HFFc6 (cell line): ENCODE results near the gene RPS6KL1. TPM values are rescaled to one million over a fixed set of nuclear protein-coding genes. Genes with fewer than 3 reads are reported as not detected.

Experiments
- DNase-seq: peaks from one replicate; pipeline ENCODE4 v3.0.0-alpha.2; 2018
- H3K27ac Mint-ChIP-seq: 2 replicates; pipeline ENCODE4 v1.8.0; 2020; ENCODE audit warnings: mild to moderate bottlenecking, mixed read lengths
- H3K27me3 Mint-ChIP-seq: 2 replicates; pipeline ENCODE4 v1.8.0; 2021; ENCODE audit warnings: mild to moderate bottlenecking, moderate library complexity, mixed read lengths; ENCODE audit not compliant: insufficient read depth
- H3K36me3 Mint-ChIP-seq: 2 replicates; pipeline ENCODE4 v1.8.0; 2021; ENCODE audit warnings: low read depth, mixed read lengths
- H3K4me1 Mint-ChIP-seq: 2 replicates; pipeline ENCODE4 v1.8.0; 2020; ENCODE audit warnings: low read depth, mixed read lengths
- H3K4me3 Mint-ChIP-seq: 2 replicates; pipeline ENCODE4 v1.8.0; 2020; ENCODE audit warnings: mild to moderate bottlenecking, moderate library complexity, mixed read lengths
- H3K9me3 Mint-ChIP-seq: 2 replicates; pipeline ENCODE4 v1.8.0; 2020; ENCODE audit warnings: mild to moderate bottlenecking, mixed read lengths
- total RNA-seq, 6 experiments: library from RNA; stranded (reverse); fragmentation: NEBNext Ultra II Directional; extraction: Animal tissue kit (Norgen Biotek cat#: 25700); gene quantifications; 2 replicates in 1 of 6; 3 replicates in 5 of 6; pipeline ENCODE4 v1.2.3, GENCODE V29; 2021
- TF ChIP-seq, protein P1 (sequence below): fragments of 200-600 bp; sonication (generic); IDR thresholded peaks from 2 replicates; pipeline ENCODE4 v1.5.0; 2021; ENCODE audit warnings: antibody characterized with exemption, mild to moderate bottlenecking

The RPS6KL1 gene
- total RNA-seq, 6 experiments from 2014 or later = 0.78 to 1.1 (median 1.0) TPM

GRCh38 chr14:74917178-74917543, 5.9 kb downstream of the RPS6KL1 start:
- H3K36me3 Mint-ChIP-seq = no peaks in the 10 kb centered on the region
- H3K4me1 Mint-ChIP-seq = peaks cover 13% of the 10 kb centered on the region
- peaks cover 2% of the 10 kb centered on the region; the same call in 1 of the 2 replicates for H3K27me3 Mint-ChIP-seq
- no peaks in the 10 kb centered on the region for H3K9me3 Mint-ChIP-seq
- TF ChIP-seq, protein P1, sequence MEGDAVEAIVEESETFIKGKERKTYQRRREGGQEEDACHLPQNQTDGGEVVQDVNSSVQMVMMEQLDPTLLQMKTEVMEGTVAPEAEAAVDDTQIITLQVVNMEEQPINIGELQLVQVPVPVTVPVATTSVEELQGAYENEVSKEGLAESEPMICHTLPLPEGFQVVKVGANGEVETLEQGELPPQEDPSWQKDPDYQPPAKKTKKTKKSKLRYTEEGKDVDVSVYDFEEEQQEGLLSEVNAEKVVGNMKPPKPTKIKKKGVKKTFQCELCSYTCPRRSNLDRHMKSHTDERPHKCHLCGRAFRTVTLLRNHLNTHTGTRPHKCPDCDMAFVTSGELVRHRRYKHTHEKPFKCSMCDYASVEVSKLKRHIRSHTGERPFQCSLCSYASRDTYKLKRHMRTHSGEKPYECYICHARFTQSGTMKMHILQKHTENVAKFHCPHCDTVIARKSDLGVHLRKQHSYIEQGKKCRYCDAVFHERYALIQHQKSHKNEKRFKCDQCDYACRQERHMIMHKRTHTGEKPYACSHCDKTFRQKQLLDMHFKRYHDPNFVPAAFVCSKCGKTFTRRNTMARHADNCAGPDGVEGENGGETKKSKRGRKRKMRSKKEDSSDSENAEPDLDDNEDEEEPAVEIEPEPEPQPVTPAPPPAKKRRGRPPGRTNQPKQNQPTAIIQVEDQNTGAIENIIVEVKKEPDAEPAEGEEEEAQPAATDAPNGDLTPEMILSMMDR = no peak
- H3K27ac Mint-ChIP-seq = no peak overlapping the region
- H3K4me3 Mint-ChIP-seq = no peak overlapping the region
- no peak for DNase-seq

DNA sequence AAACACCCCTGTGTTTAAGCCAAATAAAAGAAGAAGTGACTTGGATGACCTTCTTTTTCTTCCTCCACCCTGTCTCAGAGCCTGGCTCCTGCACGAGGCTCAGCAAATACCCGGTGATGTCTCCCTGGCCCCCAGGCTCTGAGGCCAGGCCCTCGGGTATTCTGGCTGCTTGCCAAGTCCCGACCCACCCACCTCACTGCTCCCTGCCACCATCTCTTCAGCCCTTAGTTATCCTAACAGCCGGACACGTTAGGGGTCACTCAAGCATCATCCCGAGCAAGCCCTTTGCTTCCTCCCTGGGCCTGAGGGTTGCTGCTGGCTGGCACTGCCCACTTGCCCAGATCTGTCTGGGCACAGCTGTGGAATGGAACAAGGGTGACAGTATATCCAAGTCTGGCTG, 7.2 kb downstream of the RPS6KL1 start:
- TF ChIP-seq, protein P1 = no peak

GRCh38 chr14:74915426-74915825, 7.6 kb downstream of the RPS6KL1 start:
- peaks cover under 1% of the 10 kb centered on the region; the same call in 1 of the 2 replicates for H3K27me3 Mint-ChIP-seq
- H3K27ac Mint-ChIP-seq = no peak overlapping the region
- no peak overlapping the region for H3K4me3 Mint-ChIP-seq
- H3K9me3 Mint-ChIP-seq = no peaks in the 10 kb centered on the region
- no peak for DNase-seq
- TF ChIP-seq, protein P1 = no peak
- H3K36me3 Mint-ChIP-seq = no peaks in the 10 kb centered on the region
- peaks cover 15% of the 10 kb centered on the region for H3K4me1 Mint-ChIP-seq

More for the DNA sequence above, 7.2 kb downstream of the RPS6KL1 start:
- Mint-ChIP-seq H3K27ac (no peak overlapping the region), H3K9me3 (no peaks in the 10 kb centered on the region), H3K4me3 (no peak overlapping the region), H3K27me3 (peaks cover 2% of the 10 kb centered on the region; the same call in 1 of the 2 replicates), H3K36me3 (no peaks in the 10 kb centered on the region), H3K4me1 (peaks cover 13% of the 10 kb centered on the region)
- DNase-seq = no peak

- Mint-ChIP-seq H3K36me3 (no peaks in the 10 kb centered on the region), H3K4me3 (no peak overlapping the region), H3K27me3 (peaks cover under 1% of the 10 kb centered on the region; the same call in 1 of the 2 replicates), H3K9me3 (no peaks in the 10 kb centered on the region), H3K4me1 (peaks cover 14% of the 10 kb centered on the region), H3K27ac (peak overlapping the region; percentile 40; the same call in 1 of the 2 replicates)
- DNase-seq = peak; percentile 60
- TF ChIP-seq, protein P1 = peak; percentile 85
Measured at GRCh38 chr14:74913986-74914573, 9.0 kb downstream of the RPS6KL1 start.

- H3K27ac Mint-ChIP-seq = no peak overlapping the region
- no peak for DNase-seq
Measured at GRCh38 chr14:74913393-74913910, 9.6 kb downstream of the RPS6KL1 start.

More at GRCh38 chr14:74913393-74913910, 9.6 kb downstream of the RPS6KL1 start:
- Mint-ChIP-seq H3K4me3 (no peak overlapping the region), H3K36me3 (no peaks in the 10 kb centered on the region), H3K27me3 (peaks cover 2% of the 10 kb centered on the region; the same call in 1 of the 2 replicates), H3K4me1 (peaks cover 19% of the 10 kb centered on the region), H3K9me3 (no peaks in the 10 kb centered on the region)
- TF ChIP-seq, protein P1 = no peak
